Measurements from ENCODE around the gene CENPC.

The CENPC gene

GRCh38 chr4:67436742-67437141 is 108.6 kb downstream of the CENPC start:
- no peak for FAIRE-seq

GRCh38 chr4:67430989-67431388 is 114.3 kb downstream of the CENPC start:
- no peak for FAIRE-seq
- no peak for DNase-seq (ENCODE audit: extremely low spot score, insufficient read length, low read depth)

More at GRCh38 chr4:67436742-67437141, 108.6 kb downstream of the CENPC start:
- DNase-seq (ENCODE audit: extremely low spot score, insufficient read length, low read depth), result no peak

DNA sequence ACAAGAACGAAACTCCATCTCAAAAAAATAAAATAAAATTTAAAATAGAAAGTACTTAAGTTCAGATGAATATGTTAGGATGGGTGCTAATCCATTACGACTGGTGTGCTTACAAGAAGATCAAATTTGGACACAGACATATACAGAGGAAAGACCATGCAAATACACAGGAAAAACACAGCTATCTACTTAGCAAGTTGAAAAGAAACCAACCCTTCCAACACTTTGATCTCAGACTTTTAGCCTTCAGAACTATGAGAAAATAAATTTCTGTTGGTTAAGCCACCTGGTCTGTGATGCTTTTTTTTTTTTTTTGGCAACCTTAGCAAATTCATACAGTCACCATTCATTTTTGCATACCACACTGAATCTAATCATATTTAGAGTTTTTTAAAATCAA is 116.5 kb downstream of the CENPC start:
- no peak for FAIRE-seq
- no peak for DNase-seq (ENCODE audit: extremely low spot score, insufficient read length, low read depth)

Measured in GM18507 (cell line).